K562 (cell line): ENCODE results near the gene ZNF628. TPM values are rescaled to one million over a fixed set of nuclear protein-coding genes. Genes with fewer than 3 reads are reported as not detected.

ENCODE experiments used
- CBX3 ChIP-seq, 2 experiments: IDR thresholded peaks; 1 replicate in 1 of 2; 2 replicates in 1 of 2; pipeline ENCODE4 v1.6.1; 2012; ENCODE audit warnings: inconsistent platforms in 2 of 2, low read length in 2 of 2, borderline replicate concordance in 1 of 2, control low read depth in 1 of 2
- CBX8 ChIP-seq: fragments of 200-600 bp; sonication (generic); IDR thresholded peaks from 2 replicates; pipeline ENCODE4 v1.6.1; 2012; ENCODE audit warnings: borderline replicate concordance, mixed run types, low read depth, mild to moderate bottlenecking, moderate library complexity, mixed read lengths, low read length, control low read depth, inconsistent platforms; ENCODE audit not compliant: poor library complexity, severe bottlenecking; ENCODE audit errors: extremely low read depth
- CCAR2 ChIP-seq: fragments of 200-400 bp; formaldehyde crosslinking; IDR thresholded peaks from 2 replicates; pipeline ENCODE4 v1.6.1; 2017; ENCODE audit warnings: mild to moderate bottlenecking, low read depth, low read length
- DPF2 ChIP-seq: fragments of 450-650 bp; IDR thresholded peaks from 2 replicates; pipeline ENCODE4 v1.6.1; 2016
- E2F3 ChIP-seq: fragments of 250-450 bp; sonication (Bioruptor Pico); IDR thresholded peaks from 2 replicates; pipeline ENCODE4 v1.4.0; 2020; ENCODE audit warnings: mild to moderate bottlenecking
- FOXM1 ChIP-seq, 2 experiments: fragments of 450-650 bp in 1 of 2; sonication (generic) in 1 of 2; formaldehyde crosslinking in 1 of 2; IDR thresholded peaks; 2 replicates each; pipeline versions ENCODE4 v1.6.1 to v1.9.0; 2017 to 2022; ENCODE audit warnings: low read depth in 2 of 2, mild to moderate bottlenecking in 2 of 2, missing genetic modification reagents in 1 of 2, moderate library complexity in 1 of 2
- KLF13 ChIP-seq: fragments of 450-650 bp; IDR thresholded peaks from 2 replicates; pipeline ENCODE4 v1.6.1; 2016; ENCODE audit warnings: missing genetic modification characterization, low read depth, mild to moderate bottlenecking, missing compliant biosample characterization, moderate library complexity, borderline replicate concordance
- KLF16 ChIP-seq: IDR thresholded peaks from 2 replicates; pipeline ENCODE4 v1.6.1; 2016; ENCODE audit warnings: antibody characterized with exemption
- MEF2A ChIP-seq: IDR thresholded peaks from 2 replicates; pipeline ENCODE4 v1.6.1; 2011; ENCODE audit warnings: low read depth, mild to moderate bottlenecking, low read length, moderate library complexity; ENCODE audit not compliant: control insufficient read depth
- MTA1 ChIP-seq: fragments of 450-650 bp; IDR thresholded peaks from 2 replicates; pipeline ENCODE4 v1.6.1; 2017; ENCODE audit warnings: borderline replicate concordance
- NELFE ChIP-seq: IDR thresholded peaks from 2 replicates; pipeline ENCODE4 v1.6.1; 2011; ENCODE audit warnings: mild to moderate bottlenecking; ENCODE audit not compliant: insufficient read depth, insufficient read length
- NEUROD1 ChIP-seq: fragments of 150-350 bp; IDR thresholded peaks from 2 replicates; pipeline ENCODE4 v1.6.1; 2014; ENCODE audit warnings: borderline replicate concordance, low read length, low read depth; ENCODE audit not compliant: partially characterized antibody
- PATZ1 ChIP-seq: fragments of 250-450 bp; sonication (Bioruptor Pico); IDR thresholded peaks from 2 replicates; pipeline ENCODE4 v1.5.0; 2020; ENCODE audit warnings: mild to moderate bottlenecking, borderline replicate concordance
- POLR2AphosphoS5 ChIP-seq: IDR thresholded peaks from 2 replicates; pipeline ENCODE4 v1.6.1; 2011; ENCODE audit warnings: mild to moderate bottlenecking, low read depth, low read length, moderate library complexity; ENCODE audit not compliant: control insufficient read depth, insufficient read depth
- RAD21 ChIP-seq, 2 experiments: fragments of 250-450 bp in 1 of 2; fragments of 450-650 bp in 1 of 2; sonication (Bioruptor Pico) in 1 of 2; formaldehyde crosslinking in 1 of 2; IDR thresholded peaks in 1 of 2; conservative IDR thresholded peaks in 1 of 2; 2 replicates each; pipeline versions ENCODE4 v1.4.0 to v1.8.0; 2020 to 2022; ENCODE audit warnings: mild to moderate bottlenecking in 2 of 2, moderate library complexity in 1 of 2
- RB1 ChIP-seq: fragments of 450-650 bp; IDR thresholded peaks from 2 replicates; pipeline ENCODE4 v1.6.1; 2017; ENCODE audit warnings: low read depth, mild to moderate bottlenecking
- SMARCA5 ChIP-seq: fragments of 450-650 bp; IDR thresholded peaks from 2 replicates; pipeline ENCODE4 v1.6.1; 2016
- SREBF1 ChIP-seq: fragments of 150-350 bp; IDR thresholded peaks from 2 replicates; pipeline ENCODE4 v1.6.1; 2014; ENCODE audit warnings: antibody characterized with exemption, low read depth, low read length, borderline replicate concordance
- TCF7 ChIP-seq: sonication (generic); IDR thresholded peaks from 2 replicates; pipeline ENCODE4 v1.6.1; 2016; ENCODE audit warnings: antibody characterized with exemption, borderline replicate concordance
- ZFP91 ChIP-seq: sonication (generic); formaldehyde crosslinking; IDR thresholded peaks from 2 replicates; pipeline ENCODE4 v1.8.0; 2022; ENCODE audit warnings: mild to moderate bottlenecking, missing genetic modification reagents
- ZNF551 ChIP-seq: fragments of 250-450 bp; sonication (Bioruptor Pico); IDR thresholded peaks from 2 replicates; pipeline ENCODE4 v1.5.0; 2021; ENCODE audit warnings: mild to moderate bottlenecking, moderate library complexity
- ZNF57 ChIP-seq: fragments of 450-650 bp; formaldehyde crosslinking; IDR thresholded peaks from 2 replicates; pipeline ENCODE4 v1.4.0; 2020; ENCODE audit warnings: mild to moderate bottlenecking, moderate library complexity
- ZNF766 ChIP-seq: fragments of 200-800 bp; sonication (Bioruptor generic); conservative IDR thresholded peaks from 2 replicates; pipeline ENCODE4 v1.6.1; 2016; ENCODE audit warnings: missing genetic modification characterization, missing compliant biosample characterization
- polyA plus RNA-seq, 8 experiments: library from polyadenylated mRNA; depleted of rRNA in 4 of 8; stranded (reverse) in 5 of 8; unstranded in 3 of 8; fragments of >200 nt; fragmentation: Nextera tagmentation in 2 of 8; fragmentation: Illumina TruSeq in 1 of 8; extraction: Ambion mirVana in 2 of 8; extraction: Trizol in 1 of 8; gene quantifications; 2 replicates each; pipeline versions ENCODE4 v1.2.1 to v1.2.3, GENCODE V29; 2011 to 2014; ENCODE audit warnings: inconsistent platforms in 1 of 8, missing spikeins in 1 of 8
- total RNA-seq, 7 experiments: library from RNA; depleted of rRNA in 6 of 7; stranded (reverse); fragments of >200 nt in 6 of 7; fragmentation: Illumina TruSeq in 2 of 7; extraction: Trizol in 2 of 7; gene quantifications; 2 replicates each; pipeline versions ENCODE4 v1.2.1 to v1.2.3, GENCODE V29; 2011 to 2021; ENCODE audit warnings: low replicate concordance in 1 of 7

The ZNF628 gene
- total and polyA plus RNA-seq, 9 of the 15 experiments (the other 6 are each of a cell fraction or from before 2014, with no cell fraction given): 0.13 to 13.6 (median 2.2) TPM; not detected in 3

GRCh38 chr19:55476100-55476775 is at the start of gene ZNF628 (continued):
- TF ChIP-seq ZNF766 (CRISPR knock-in tag): peak; percentile 75
- no peak for TF ChIP-seq KLF16
- TF ChIP-seq TCF7: peak; percentile 22; the same call in 1 of the 2 replicates
- TF ChIP-seq ZNF551 (CRISPR knock-in tag): no peak
- no peak for TF ChIP-seq PATZ1 (CRISPR knock-in tag)
- peak; percentile 77; the same call in 1 of the 2 replicates for TF ChIP-seq KLF13 (tag)
- no peak for TF ChIP-seq ZFP91 (CRISPR knock-in tag)
- TF ChIP-seq CBX8: no peak
- TF ChIP-seq NEUROD1: peak; percentile 13
- TF ChIP-seq RB1: peak; percentile 22
- TF ChIP-seq MEF2A: no peak
- TF ChIP-seq DPF2: no peak
- TF ChIP-seq POLR2AphosphoS5: no peak; the same call in 1 of the 2 replicates
- no peak for TF ChIP-seq ZNF57 (CRISPR knock-in tag)
- peak; percentile 67; the same call in 1 of the 2 replicates for TF ChIP-seq SREBF1
- peak in 1 of 2 experiments; percentile 82; a peak in 2 of 3 replicates for TF ChIP-seq CBX3 (IDR thresholded peaks at IDR 0.05; ENCODE audit: borderline replicate concordance in 1 of 2, low read length in 2 of 2)
- no peak for TF ChIP-seq SMARCA5
- no peak for TF ChIP-seq NELFE
- peak; percentile 97 for TF ChIP-seq MTA1
- no peak for TF ChIP-seq RAD21 (CRISPR knock-in tag; conservative IDR thresholded peaks at IDR 0.05 in 1 of 2, IDR thresholded peaks at IDR 0.05 in 1 of 2)
- no peak for TF ChIP-seq FOXM1 (IDR thresholded peaks at IDR 0.05; ENCODE audit: low read depth)
- 0 out of 2 replicates have a peak, but pooled peaks have one; percentile 24 for TF ChIP-seq FOXM1 (CRISPR knock-in tag; IDR thresholded peaks at IDR 0.05; ENCODE audit: low read depth)
- no peak for TF ChIP-seq CCAR2
- peak; percentile 84; the same call in 1 of the 2 replicates for TF ChIP-seq E2F3 (CRISPR knock-in tag)
